ENCODE results near the gene NQO2.

GRCh38 chr6:3009930-3010329, 10.2 kb downstream of the NQO2 start:
- TF ChIP-seq CTCF (IDR thresholded peaks at IDR 0.05; ENCODE audit: poor library complexity) (no peak), EZH2 (IDR thresholded peaks at IDR 0.05; ENCODE audit: borderline replicate concordance) (no peak), EZH2phosphoT487 (IDR thresholded peaks at IDR 0.05; ENCODE audit: low read depth, severe bottlenecking, unreplicated experiment) (no peak)

Measured in hepatocyte (in vitro differentiated cells).